22Rv1 (cell line): ENCODE data around the gene CAPZB.

Experiments used
- CTCF ChIP-seq: fragments of 450-650 bp; IDR thresholded peaks from 2 replicates; pipeline ENCODE4 v1.5.1; 2017; ENCODE audit warnings: mild to moderate bottlenecking
- ZFX ChIP-seq: fragments of 450-650 bp; IDR thresholded peaks from 2 replicates; pipeline ENCODE4 v1.6.1; 2017; ENCODE audit warnings: antibody characterized with exemption, borderline replicate concordance

- TF ChIP-seq CTCF: no peak
- TF ChIP-seq ZFX: no peak
Observed at GRCh38 chr1:19289244-19289643, 196.1 kb downstream of the CAPZB start.
